Gastrocnemius medialis (tissue), 4 donors: ENCODE results near the gene SPNS2. TPM values are rescaled to one million over a fixed set of nuclear protein-coding genes. Genes with fewer than 3 reads are reported as not detected.
A peak's percentile ranks its signal among the peaks of the same experiment; 100 is the strongest.

Source experiments
- ATAC-seq, 2 donors: fragments of 150-250 bp; one replicate each; pipeline ENCODE4 v1.9.1; 2016
- DNase-seq, 2 donors: peaks; one replicate each; pipeline ENCODE4 v3.0.0-alpha.2; 2019
- H3K27ac ChIP-seq, 4 donors: fragments of 200-600 bp; sonication (generic); 1 replicate in 1 of 4; 2 replicates in 3 of 4; pipeline ENCODE4 v1.5.1; 2016 to 2018; ENCODE audit warnings: mild to moderate bottlenecking in 2 of 4, moderate library complexity in 1 of 4
- H3K27me3 ChIP-seq, 3 donors: fragments of 200-600 bp; sonication (generic) in 2 of 3; 1 replicate in 1 of 3; 2 replicates in 2 of 3; pipeline versions ENCODE4 v1.5.1 to v1.6.0; 2016 to 2019; ENCODE audit warnings: mild to moderate bottlenecking in 1 of 3, moderate library complexity in 1 of 3
- H3K36me3 ChIP-seq, 2 donors: fragments of 200-600 bp; sonication (generic) in 1 of 2; one replicate each; pipeline ENCODE4 v1.5.1; 2017 to 2018
- H3K4me1 ChIP-seq, 2 donors: fragments of 200-600 bp; sonication (generic) in 1 of 2; one replicate each; pipeline ENCODE4 v1.5.1; 2016 to 2017; ENCODE audit warnings: mild to moderate bottlenecking in 2 of 2
- H3K4me3 ChIP-seq, 4 donors: fragments of 200-600 bp; sonication (generic) in 3 of 4; 1 replicate in 1 of 4; 2 replicates in 3 of 4; pipeline ENCODE4 v1.5.1; 2016 to 2019; ENCODE audit warnings: mild to moderate bottlenecking in 2 of 4
- H3K9me3 ChIP-seq, 3 donors: fragments of 200-600 bp; sonication (generic) in 2 of 3; 1 replicate in 1 of 3; 2 replicates in 2 of 3; pipeline ENCODE4 v1.5.1; 2016 to 2019
- POLR2A ChIP-seq, 2 donors: fragments of 450-650 bp; IDR thresholded peaks; one replicate each; pipeline ENCODE4 v1.6.1; 2017; ENCODE audit warnings: antibody characterized with exemption in 2 of 2, mild to moderate bottlenecking in 2 of 2, moderate library complexity in 2 of 2
- in situ Hi-C, 4 donors: fragments of 200-750 bp; cut with MboI; loops; one replicate each; pipeline versions ENCODE4 v1.15.0 to v1.8.0; 2017; ENCODE audit warnings: low sequenced_read_pairs in 4 of 4
- intact Hi-C: fragments of 100-400 bp; cut with DNase I; formaldehyde crosslinking; loops from one replicate; pipeline ENCODE4 v1.15.1; 2023; ENCODE audit warnings: low total_unique reads
- total RNA-seq, 4 donors: library from RNA; depleted of rRNA; stranded (reverse); fragments of >200 nt; gene quantifications; one replicate each; pipeline versions ENCODE4 v1.1.0 to v1.2.3, GENCODE V29; 2016
- TF ChIP-seq, protein P1 (sequence below), 5 experiments: fragments of 450-650 bp in 3 of 5; fragments of 200-600 bp in 2 of 5; sonication (generic) in 2 of 5; IDR thresholded peaks in 4 of 5; conservative IDR thresholded peaks in 1 of 5; 1 replicate in 4 of 5; 2 replicates in 1 of 5; pipeline ENCODE4 v1.5.1; 2016 to 2019; ENCODE audit warnings: antibody characterized with exemption in 5 of 5, mild to moderate bottlenecking in 3 of 5, moderate library complexity in 3 of 5

The SPNS2 gene
- total RNA-seq, 4 donors from 2014 or later = 2.7 to 6.2 (median 4.2) TPM

DNA sequence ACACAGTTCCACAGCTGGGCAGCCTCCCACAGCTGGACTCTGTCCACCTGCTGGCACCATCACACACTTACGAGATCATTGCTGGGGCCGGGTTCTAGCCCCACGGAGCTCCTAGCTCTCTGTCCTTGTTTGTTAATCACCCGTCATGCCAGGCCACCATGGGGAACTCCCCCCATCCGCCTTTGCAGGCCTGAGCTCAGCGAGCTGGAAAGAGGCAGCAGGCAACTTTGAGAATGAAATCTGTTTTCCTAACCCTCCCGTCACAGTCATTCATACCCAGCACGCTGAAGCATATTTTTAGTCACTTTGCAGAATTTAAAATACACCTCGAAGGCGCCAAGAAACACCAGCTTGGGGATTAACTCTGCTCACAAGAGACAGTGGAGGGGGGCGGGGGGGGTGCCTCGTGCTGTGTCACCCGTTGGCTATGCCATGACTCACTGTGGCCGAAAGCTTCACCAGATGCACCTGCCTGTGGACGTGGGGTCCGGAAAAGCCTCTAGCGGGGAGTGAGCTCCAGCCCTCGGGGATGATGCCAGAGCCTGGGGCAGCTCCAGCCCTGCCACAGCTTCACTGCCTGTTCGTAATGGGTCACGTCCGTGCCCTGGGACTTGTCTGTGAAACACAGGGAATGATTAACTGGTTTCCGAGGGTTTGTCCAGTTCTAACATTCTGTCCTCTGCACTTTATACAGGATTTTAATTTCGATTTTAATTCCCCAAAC is 1.4 kb upstream of the SPNS2 start:
- Histone ChIP-seq H3K9me3 (no peaks in the 10 kb centered on the region), H3K27ac (peak overlapping the region in 1 of 4 donors; percentile 58), H3K4me3 (no peak overlapping the region), H3K4me1 (peaks cover 8 to 12% of the 10 kb centered on the region in 2 donors), H3K36me3 (no peaks in the 10 kb centered on the region), H3K27me3 (peaks cover 19 to 25% (median 23%) of the 10 kb centered on the region in 3 donors)
- intact Hi-C loops = loop anchor here (10.0 kb wide), 1 partner anchor 72 kb away; no protein-coding TSS in a partner anchor
- in situ Hi-C loops = no loop called here
- TF ChIP-seq, protein P1, sequence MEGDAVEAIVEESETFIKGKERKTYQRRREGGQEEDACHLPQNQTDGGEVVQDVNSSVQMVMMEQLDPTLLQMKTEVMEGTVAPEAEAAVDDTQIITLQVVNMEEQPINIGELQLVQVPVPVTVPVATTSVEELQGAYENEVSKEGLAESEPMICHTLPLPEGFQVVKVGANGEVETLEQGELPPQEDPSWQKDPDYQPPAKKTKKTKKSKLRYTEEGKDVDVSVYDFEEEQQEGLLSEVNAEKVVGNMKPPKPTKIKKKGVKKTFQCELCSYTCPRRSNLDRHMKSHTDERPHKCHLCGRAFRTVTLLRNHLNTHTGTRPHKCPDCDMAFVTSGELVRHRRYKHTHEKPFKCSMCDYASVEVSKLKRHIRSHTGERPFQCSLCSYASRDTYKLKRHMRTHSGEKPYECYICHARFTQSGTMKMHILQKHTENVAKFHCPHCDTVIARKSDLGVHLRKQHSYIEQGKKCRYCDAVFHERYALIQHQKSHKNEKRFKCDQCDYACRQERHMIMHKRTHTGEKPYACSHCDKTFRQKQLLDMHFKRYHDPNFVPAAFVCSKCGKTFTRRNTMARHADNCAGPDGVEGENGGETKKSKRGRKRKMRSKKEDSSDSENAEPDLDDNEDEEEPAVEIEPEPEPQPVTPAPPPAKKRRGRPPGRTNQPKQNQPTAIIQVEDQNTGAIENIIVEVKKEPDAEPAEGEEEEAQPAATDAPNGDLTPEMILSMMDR (IDR thresholded peaks at IDR 0.05 in 4 of 5, conservative IDR thresholded peaks at IDR 0.05 in 1 of 5) = no peak
- no peak for TF ChIP-seq POLR2A (IDR thresholded peaks at IDR 0.05)
- ATAC-seq (peak in 1 of 2 donors; percentile 15), DNase-seq (no peak)

GRCh38 chr17:4499431-4500190 is 930 bp downstream of the SPNS2 start:
- DNase-seq (no peak), ATAC-seq (no peak)
- Histone ChIP-seq H3K27me3 (peaks cover 23 to 27% (median 25%) of the 10 kb centered on the region in 3 donors), H3K36me3 (no peaks in the 10 kb centered on the region), H3K9me3 (no peaks in the 10 kb centered on the region), H3K27ac (peak overlapping the region in 3 of 4 donors; percentile 58 to 66 (median 61)), H3K4me1 (peaks cover 15 to 18% of the 10 kb centered on the region in 2 donors), H3K4me3 (peak overlapping the region; percentile 33 to 53 (median 50))
- intact Hi-C loops (loop anchor here (10.0 kb wide), 1 partner anchor 75 kb away; no protein-coding TSS in a partner anchor), in situ Hi-C loops (no loop called here)
- TF ChIP-seq POLR2A (IDR thresholded peaks at IDR 0.05) = no peak
- TF ChIP-seq, protein P1 (IDR thresholded peaks at IDR 0.05 in 4 of 5, conservative IDR thresholded peaks at IDR 0.05 in 1 of 5) = no peak

DNA sequence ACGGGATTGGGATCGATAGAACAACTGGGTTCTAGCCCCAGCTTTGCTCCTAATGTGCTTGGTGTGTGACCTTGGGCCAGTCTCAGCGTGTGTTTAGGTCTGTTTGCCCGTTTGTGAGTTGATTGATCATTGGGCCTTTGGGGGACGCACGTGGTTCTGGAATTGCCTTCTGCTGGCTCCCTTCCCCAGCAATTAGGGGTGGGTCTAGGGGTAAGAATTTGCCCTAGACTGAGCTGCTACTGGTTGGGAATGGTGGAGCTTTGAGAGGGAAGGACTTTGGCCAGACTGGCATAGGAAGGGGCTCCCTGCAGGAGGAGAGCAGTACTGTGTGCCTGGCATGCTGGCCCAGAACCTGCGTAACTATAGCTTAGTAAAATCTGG is 1.5 kb downstream of the SPNS2 start:
- in situ Hi-C loops (no loop called here), intact Hi-C loops (no loop called here)
- Histone ChIP-seq H3K4me1 (peaks cover 15 to 18% of the 10 kb centered on the region in 2 donors), H3K27me3 (peaks cover 23 to 27% (median 25%) of the 10 kb centered on the region in 3 donors), H3K36me3 (no peaks in the 10 kb centered on the region), H3K4me3 (peak overlapping the region; percentile 33 to 53 (median 50)), H3K27ac (peak overlapping the region in 3 of 4 donors; percentile 58 to 66 (median 61)), H3K9me3 (no peaks in the 10 kb centered on the region)
- no peak for TF ChIP-seq POLR2A (IDR thresholded peaks at IDR 0.05)
- TF ChIP-seq, protein P1 (IDR thresholded peaks at IDR 0.05 in 4 of 5, conservative IDR thresholded peaks at IDR 0.05 in 1 of 5) = no peak
- ATAC-seq = no peak
- DNase-seq = no peak

GRCh38 chr17:4501295-4501949 is 2.7 kb downstream of the SPNS2 start:
- Histone ChIP-seq H3K9me3 (no peaks in the 10 kb centered on the region), H3K4me3 (peak overlapping the region in 2 of 4 donors; percentile 27 to 50), H3K27ac (peak overlapping the region in 3 of 4 donors; percentile 38 to 66 (median 58)), H3K27me3 (peaks cover 23 to 27% (median 25%) of the 10 kb centered on the region in 3 donors), H3K4me1 (peaks cover 15 to 20% of the 10 kb centered on the region in 2 donors), H3K36me3 (no peaks in the 10 kb centered on the region)
- in situ Hi-C loops = no loop called here
- DNase-seq (no peak), ATAC-seq (no peak)
- no peak for TF ChIP-seq POLR2A (IDR thresholded peaks at IDR 0.05)
- TF ChIP-seq, protein P1 (IDR thresholded peaks at IDR 0.05 in 4 of 5, conservative IDR thresholded peaks at IDR 0.05 in 1 of 5) = no peak
- intact Hi-C loops = no loop called here
